HG03103 (cell line): ENCODE results near the gene TAF11L12.
"Not testable (repeated sequence)": the region's sequence is repeated elsewhere in the genome, so short reads cannot be mapped to it uniquely, and the experiment has no call there.

Experiments used
- ATAC-seq: cut with Tn5 transposase; IDR thresholded peaks from one replicate; pipeline ENCODE4 v1.9.1; 2021; ENCODE audit warnings: low read depth; ENCODE audit not compliant: unreplicated experiment

Gene TAF11L12

GRCh38 chr5:17610092-17610491 is at the start of gene TAF11L12:
TAF11L12 (plus strand) TSS chr5:17610392.
- not testable (repeated sequence) for ATAC-seq

- ATAC-seq: not testable (repeated sequence)
Observed at GRCh38 chr5:17585658-17586057, 24.5 kb upstream of the TAF11L12 start, which contains the start of gene TAF11L7. TAF11L7 (minus strand) TSS chr5:17585758.

DNA sequence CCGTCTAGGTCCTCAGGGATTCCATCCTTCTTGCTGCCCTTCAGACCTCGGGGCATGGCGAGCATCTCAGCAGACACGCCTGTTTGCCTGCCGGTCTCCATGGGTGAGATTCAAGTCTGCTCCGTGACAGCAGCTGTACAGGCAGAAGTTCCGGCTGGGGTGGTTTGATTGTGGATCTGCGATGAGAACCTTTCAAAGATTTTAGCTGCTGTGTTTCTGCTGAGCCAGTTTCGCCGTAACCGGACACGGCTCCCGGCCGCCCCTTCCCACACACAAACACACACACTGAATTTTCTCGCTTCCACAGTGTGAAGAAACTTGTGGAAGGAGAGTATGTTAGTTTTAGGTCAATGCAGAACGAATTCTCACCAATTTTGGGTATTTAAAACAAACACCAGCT is 19.3 kb upstream of the TAF11L12 start, which contains the start of gene TAF11L8:
Gene TAF11L8, minus strand, starts transcription at position 101 of the 400 bp plus-strand sequence.
- ATAC-seq: not testable (repeated sequence)

DNA sequence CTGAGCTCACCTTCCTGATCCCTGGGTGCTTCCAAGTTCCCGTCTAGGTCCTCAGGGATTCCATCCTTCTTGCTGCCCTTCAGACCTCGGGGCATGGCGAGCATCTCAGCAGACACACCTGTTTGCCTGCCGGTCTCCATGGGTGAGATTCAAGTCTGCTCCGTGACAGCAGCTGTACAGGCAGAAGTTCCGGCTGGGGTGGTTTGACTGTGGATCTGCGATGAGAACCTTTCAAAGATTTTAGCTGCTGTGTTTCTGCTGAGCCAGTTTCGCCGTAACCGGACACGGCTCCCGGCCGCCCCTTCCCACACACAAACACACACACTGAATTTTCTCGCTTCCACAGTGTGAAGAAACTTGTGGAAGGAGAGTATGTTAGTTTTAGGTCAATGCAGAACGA is 15.9 kb upstream of the TAF11L12 start, which contains the start of gene TAF11L9:
Gene TAF11L9, minus strand, starts transcription at position 140 of the 400 bp plus-strand sequence.
- not testable (repeated sequence) for ATAC-seq

- not testable (repeated sequence) for ATAC-seq
Observed at GRCh38 chr5:17597728-17598127, 12.5 kb upstream of the TAF11L12 start, which contains the start of gene TAF11L10. TAF11L10 (minus strand) TSS chr5:17597828.

- not testable (repeated sequence) for ATAC-seq
Observed at GRCh38 chr5:17603880-17604279, 6.3 kb upstream of the TAF11L12 start, which contains the start of gene TAF11L11. TAF11L11 (plus strand) TSS chr5:17604183.

- no peak for ATAC-seq
Observed at GRCh38 chr5:17604951-17605350, 5.2 kb upstream of the TAF11L12 start.

DNA sequence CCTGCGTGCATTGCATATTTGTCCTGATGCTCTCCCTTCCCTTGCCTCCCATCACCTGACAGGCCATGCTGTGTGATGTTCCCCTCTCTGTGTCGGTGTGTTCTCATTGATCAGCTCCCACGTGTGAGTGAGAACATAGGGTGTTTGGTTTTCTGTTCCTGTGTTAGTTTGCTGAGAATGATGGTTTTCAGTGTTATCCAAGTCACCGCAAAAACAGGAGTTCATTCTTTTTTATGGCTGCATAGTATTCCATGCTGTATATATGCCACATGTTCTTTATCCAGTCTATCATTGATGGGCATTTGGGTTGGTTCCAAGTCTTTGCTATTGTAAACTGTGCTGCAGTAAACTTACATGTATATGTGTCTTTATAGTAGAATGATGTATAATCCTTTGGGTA is 2.7 kb upstream of the TAF11L12 start:
- not testable (repeated sequence) for ATAC-seq

DNA sequence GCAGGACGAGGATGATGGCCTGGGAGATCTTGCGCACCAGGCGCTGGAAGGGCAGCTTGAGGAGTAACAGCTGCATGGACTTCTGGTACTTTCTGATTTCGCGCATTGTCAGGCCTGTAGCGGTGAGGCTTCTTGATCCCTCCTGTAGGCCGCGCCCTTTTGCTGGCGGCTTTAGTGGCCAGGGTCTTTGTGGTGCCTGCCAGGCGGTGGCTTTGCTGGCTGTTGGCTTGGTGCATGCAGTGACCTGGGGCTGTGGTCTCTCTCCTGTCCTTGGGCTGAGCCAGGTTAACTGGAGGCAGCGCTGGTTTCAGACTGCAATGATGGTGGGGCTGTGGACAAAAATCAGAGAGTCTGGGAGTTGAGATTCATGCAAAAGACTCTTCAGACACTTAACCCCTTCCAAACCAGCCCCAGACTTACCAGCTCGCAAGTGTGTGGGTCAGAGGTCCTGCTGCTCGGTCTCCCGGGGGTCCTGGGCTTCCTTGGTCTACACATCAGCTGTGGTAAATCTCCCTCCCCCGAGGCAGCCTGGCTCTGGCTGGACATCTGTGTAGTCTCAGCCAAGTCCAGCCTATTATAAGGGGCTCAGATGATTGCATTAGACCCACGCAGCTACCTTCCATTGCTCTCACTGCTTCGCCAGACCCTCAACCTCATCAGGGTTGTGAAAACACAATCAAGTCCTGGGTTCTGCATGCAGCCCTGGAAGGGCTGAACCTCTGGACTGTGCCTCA is 4.8 kb downstream of the TAF11L12 start:
- no peak for ATAC-seq

DNA sequence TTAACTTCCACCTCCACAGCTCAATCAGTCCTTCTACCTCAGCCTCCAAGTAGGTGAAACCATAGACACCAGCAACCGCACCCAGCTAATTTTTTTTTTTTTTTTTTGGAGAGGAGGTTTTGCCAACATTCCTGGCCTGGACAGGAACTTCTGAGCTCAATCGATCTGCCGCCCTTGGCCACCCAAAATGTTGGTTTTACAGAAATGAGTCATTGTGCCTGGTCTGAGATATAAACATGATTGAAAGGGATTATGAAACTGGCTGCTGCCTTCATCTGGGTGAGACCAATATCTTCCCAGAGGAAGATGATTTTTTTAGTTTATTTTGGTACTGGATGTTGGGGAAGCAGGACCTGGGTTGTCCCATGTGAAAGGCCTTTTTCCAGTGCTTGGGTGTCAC is 9.2 kb downstream of the TAF11L12 start:
- ATAC-seq: no peak

- no peak for ATAC-seq
Observed at GRCh38 chr5:17620627-17621026, 10.4 kb downstream of the TAF11L12 start.

DNA sequence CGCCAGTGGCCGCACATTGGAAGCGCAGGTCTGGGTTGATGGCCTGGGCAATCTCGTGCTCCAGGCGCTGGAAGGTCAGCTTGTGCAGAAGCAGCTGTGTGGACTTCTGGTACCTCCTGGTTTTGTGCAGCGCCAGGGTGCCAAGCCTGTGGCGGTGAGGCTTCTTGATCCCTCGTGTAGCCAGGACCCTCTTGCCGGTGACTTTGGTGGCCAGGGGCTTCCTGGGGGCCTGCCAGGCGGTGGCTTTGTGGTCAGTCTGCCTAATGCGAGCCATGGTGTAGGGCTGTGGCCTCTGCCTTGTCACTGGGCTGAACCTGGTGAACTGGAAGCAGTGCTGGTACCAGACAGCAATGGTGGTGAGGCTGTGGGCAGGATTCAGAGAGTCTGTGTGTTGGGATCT is 15.5 kb downstream of the TAF11L12 start:
- ATAC-seq: no peak

GRCh38 chr5:17631788-17632187 is 21.6 kb downstream of the TAF11L12 start, which contains the start of gene TAF11L13:
TAF11L13 (plus strand) TSS chr5:17632088.
- ATAC-seq: not testable (repeated sequence)

DNA sequence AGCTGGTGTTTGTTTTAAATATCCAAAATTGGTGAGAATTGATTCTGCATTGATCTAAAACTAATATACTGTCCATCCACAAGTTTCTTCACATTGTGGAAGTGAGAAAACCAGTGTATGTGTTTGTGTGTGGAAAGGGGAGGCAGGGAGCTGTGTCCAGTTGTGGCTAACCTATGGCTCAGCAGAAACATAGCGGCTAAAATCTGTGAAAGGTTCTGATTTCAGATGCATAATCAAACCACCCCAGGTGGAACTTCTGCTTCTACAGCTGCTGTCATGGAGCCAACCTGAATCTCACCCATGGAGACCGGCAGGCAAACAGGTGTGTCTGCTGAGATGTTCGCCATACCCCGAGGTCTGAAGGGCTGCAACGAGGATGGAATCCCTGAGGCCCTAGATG is 24.0 kb downstream of the TAF11L12 start, which contains the start of gene TAF11L14:
Gene TAF11L14, plus strand, starts transcription at position 301 of the 400 bp plus-strand sequence.
- ATAC-seq: no peak

GRCh38 chr5:17649232-17649631 is 39.0 kb downstream of the TAF11L12 start:
- not testable (repeated sequence) for ATAC-seq

- ATAC-seq: not testable (repeated sequence)
Observed at GRCh38 chr5:17655201-17655759, 45.1 kb downstream of the TAF11L12 start.

DNA sequence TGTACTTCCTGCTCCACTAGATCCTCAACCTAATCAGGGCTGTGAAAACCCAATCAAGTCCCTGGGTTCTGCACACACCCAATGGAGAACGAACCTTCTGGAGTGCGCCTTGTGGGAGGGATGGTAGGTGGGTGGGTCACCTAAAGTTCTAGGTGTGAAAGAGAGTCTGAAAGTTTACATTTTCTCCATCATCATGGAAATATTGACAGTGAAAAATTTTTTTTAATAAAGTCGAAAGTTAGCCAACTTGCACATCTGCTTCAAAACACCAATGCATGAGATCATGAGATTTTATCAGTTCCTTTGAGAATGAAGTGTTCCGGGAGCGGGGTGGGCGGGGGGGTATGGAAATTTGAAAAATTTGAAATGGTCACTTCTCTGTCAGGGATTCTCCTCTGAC is 45.7 kb downstream of the TAF11L12 start:
- ATAC-seq: no peak
